EH (cell line): ENCODE results near the gene CACFD1.

Experiments used
- DNase-seq: peaks from one replicate; pipeline ENCODE4 v3.0.0-alpha.2; 2015; ENCODE audit warnings: low read depth

The CACFD1 gene

GRCh38 chr9:133459476-133460404 lies at the start of gene CACFD1:
CACFD1 (plus strand) TSS chr9:133459978; CDS start chr9:133460067, 89 bp downstream.
- peak; percentile 93 for DNase-seq

GRCh38 chr9:133415170-133415569 lies 44.6 kb upstream of the CACFD1 start:
- DNase-seq: no peak

GRCh38 chr9:133417541-133418461 lies 42.0 kb upstream of the CACFD1 start, which contains the start of gene REXO4:
REXO4 (minus strand) TSS chr9:133418010; CDS start chr9:133417844, 166 bp downstream.
- peak; percentile 89 for DNase-seq

GRCh38 chr9:133419005-133419404 lies 40.8 kb upstream of the CACFD1 start:
- DNase-seq: no peak

GRCh38 chr9:133420392-133420827 lies 39.4 kb upstream of the CACFD1 start:
- no peak for DNase-seq

GRCh38 chr9:133421615-133422542 lies 37.9 kb upstream of the CACFD1 start, which contains the start of gene ADAMTS13:
ADAMTS13 (plus strand) TSS chr9:133422367; CDS start chr9:133422444, 77 bp downstream.
- no peak for DNase-seq

GRCh38 chr9:133423216-133423615 lies 36.6 kb upstream of the CACFD1 start:
- no peak for DNase-seq

- no peak for DNase-seq
Observed at GRCh38 chr9:133424187-133424586, 35.6 kb upstream of the CACFD1 start.

- DNase-seq: no peak
Observed at GRCh38 chr9:133425049-133425632, 34.6 kb upstream of the CACFD1 start.

GRCh38 chr9:133426011-133426410 lies 33.8 kb upstream of the CACFD1 start:
- no peak for DNase-seq

- no peak for DNase-seq
Observed at GRCh38 chr9:133427658-133428348, 32.0 kb upstream of the CACFD1 start.

GRCh38 chr9:133428617-133429101 lies 31.1 kb upstream of the CACFD1 start:
- no peak for DNase-seq

GRCh38 chr9:133429214-133429613 lies 30.6 kb upstream of the CACFD1 start:
- no peak for DNase-seq

- DNase-seq: peak; percentile 16
Observed at GRCh38 chr9:133429641-133430161, 30.1 kb upstream of the CACFD1 start.

GRCh38 chr9:133430244-133430643 lies 29.5 kb upstream of the CACFD1 start:
- DNase-seq: no peak

- DNase-seq: no peak
Observed at GRCh38 chr9:133433351-133433843, 26.4 kb upstream of the CACFD1 start.

- DNase-seq: no peak
Observed at GRCh38 chr9:133436681-133437080, 23.1 kb upstream of the CACFD1 start.

GRCh38 chr9:133437753-133438531 lies 21.8 kb upstream of the CACFD1 start:
- DNase-seq: no peak

GRCh38 chr9:133439337-133439736 lies 20.4 kb upstream of the CACFD1 start:
- no peak for DNase-seq
